HCT116 (cell line): ENCODE results near the gene FAM111A.

Experiments used
- EZH2 ChIP-seq: fragments of 200-600 bp; sonication (generic); IDR thresholded peaks from 2 replicates; pipeline ENCODE4 v1.6.1; 2017; ENCODE audit warnings: antibody characterized with exemption, mixed run types
- EZH2phosphoT487 ChIP-seq: fragments of 200-600 bp; IDR thresholded peaks from 2 replicates; pipeline ENCODE4 v1.6.1; 2018; ENCODE audit warnings: antibody characterized with exemption, borderline replicate concordance
- POLR2A ChIP-seq: IDR thresholded peaks from 2 replicates; pipeline ENCODE4 v1.7.0; 2011; ENCODE audit warnings: borderline replicate concordance; ENCODE audit not compliant: insufficient read depth, insufficient read length; ENCODE audit errors: extremely low read depth
- POLR2AphosphoS5 ChIP-seq: IDR thresholded peaks from 2 replicates; pipeline ENCODE4 v1.6.1; 2011; ENCODE audit warnings: mild to moderate bottlenecking, low read depth, low read length, moderate library complexity
- SIN3A ChIP-seq: IDR thresholded peaks from 2 replicates; pipeline ENCODE4 v1.6.1; 2012; ENCODE audit warnings: low read depth
- YY1 ChIP-seq: IDR thresholded peaks from 2 replicates; pipeline ENCODE4 v1.6.1; 2011; ENCODE audit warnings: low read length, low read depth, moderate library complexity, mild to moderate bottlenecking; ENCODE audit not compliant: insufficient replicate concordance; ENCODE audit errors: extremely low read depth
- TF ChIP-seq, protein P1 (sequence below): IDR thresholded peaks from 2 replicates; pipeline ENCODE4 v1.6.1; 2012
- TF ChIP-seq, protein P2 (sequence below), 3 experiments: fragments of 200-600 bp in 1 of 3; sonication (generic) in 1 of 3; IDR thresholded peaks in 2 of 3; conservative IDR thresholded peaks in 1 of 3; 2 replicates each; pipeline ENCODE4 v1.5.1; 2012 to 2017; ENCODE audit warnings: low read depth in 2 of 3, low read length in 2 of 3, antibody characterized with exemption in 1 of 3, borderline replicate concordance in 1 of 3, control low read depth in 1 of 3, mild to moderate bottlenecking in 1 of 3, mixed read lengths in 1 of 3, mixed run types in 1 of 3, moderate library complexity in 1 of 3; ENCODE audit not compliant: insufficient read depth in 1 of 3
- TF ChIP-seq, protein P3 (sequence below): IDR thresholded peaks from 2 replicates; pipeline ENCODE4 v1.6.1; 2012; ENCODE audit warnings: low read depth

DNA sequence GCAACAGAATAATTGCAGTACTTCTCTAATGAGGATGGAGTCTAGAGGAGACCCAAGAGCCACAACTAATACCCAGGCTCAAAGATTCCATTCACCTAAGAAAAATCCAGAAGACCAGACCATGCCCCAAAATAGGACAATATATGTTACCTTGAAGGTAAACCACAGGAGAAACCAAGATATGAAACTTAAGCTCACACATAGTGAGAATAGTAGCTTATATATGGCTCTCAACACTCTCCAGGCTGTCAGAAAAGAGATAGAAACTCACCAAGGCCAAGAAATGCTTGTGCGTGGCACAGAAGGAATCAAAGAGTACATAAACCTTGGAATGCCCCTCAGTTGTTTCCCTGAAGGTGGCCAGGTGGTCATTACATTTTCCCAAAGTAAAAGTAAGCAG is 9.1 kb downstream of the FAM111A start:
- TF ChIP-seq, protein P1, sequence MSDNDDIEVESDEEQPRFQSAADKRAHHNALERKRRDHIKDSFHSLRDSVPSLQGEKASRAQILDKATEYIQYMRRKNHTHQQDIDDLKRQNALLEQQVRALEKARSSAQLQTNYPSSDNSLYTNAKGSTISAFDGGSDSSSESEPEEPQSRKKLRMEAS: no peak
- TF ChIP-seq, protein P2, sequence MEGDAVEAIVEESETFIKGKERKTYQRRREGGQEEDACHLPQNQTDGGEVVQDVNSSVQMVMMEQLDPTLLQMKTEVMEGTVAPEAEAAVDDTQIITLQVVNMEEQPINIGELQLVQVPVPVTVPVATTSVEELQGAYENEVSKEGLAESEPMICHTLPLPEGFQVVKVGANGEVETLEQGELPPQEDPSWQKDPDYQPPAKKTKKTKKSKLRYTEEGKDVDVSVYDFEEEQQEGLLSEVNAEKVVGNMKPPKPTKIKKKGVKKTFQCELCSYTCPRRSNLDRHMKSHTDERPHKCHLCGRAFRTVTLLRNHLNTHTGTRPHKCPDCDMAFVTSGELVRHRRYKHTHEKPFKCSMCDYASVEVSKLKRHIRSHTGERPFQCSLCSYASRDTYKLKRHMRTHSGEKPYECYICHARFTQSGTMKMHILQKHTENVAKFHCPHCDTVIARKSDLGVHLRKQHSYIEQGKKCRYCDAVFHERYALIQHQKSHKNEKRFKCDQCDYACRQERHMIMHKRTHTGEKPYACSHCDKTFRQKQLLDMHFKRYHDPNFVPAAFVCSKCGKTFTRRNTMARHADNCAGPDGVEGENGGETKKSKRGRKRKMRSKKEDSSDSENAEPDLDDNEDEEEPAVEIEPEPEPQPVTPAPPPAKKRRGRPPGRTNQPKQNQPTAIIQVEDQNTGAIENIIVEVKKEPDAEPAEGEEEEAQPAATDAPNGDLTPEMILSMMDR (IDR thresholded peaks at IDR 0.05 in 2 of 3, conservative IDR thresholded peaks at IDR 0.05 in 1 of 3; ENCODE audit: borderline replicate concordance in 1 of 3, insufficient read depth in 1 of 3, low read depth in 2 of 3, low read length in 2 of 3): no peak
- TF ChIP-seq POLR2A: no peak
- no peak for TF ChIP-seq POLR2AphosphoS5
- TF ChIP-seq EZH2phosphoT487: no peak
- TF ChIP-seq SIN3A: no peak
- TF ChIP-seq, protein P3, sequence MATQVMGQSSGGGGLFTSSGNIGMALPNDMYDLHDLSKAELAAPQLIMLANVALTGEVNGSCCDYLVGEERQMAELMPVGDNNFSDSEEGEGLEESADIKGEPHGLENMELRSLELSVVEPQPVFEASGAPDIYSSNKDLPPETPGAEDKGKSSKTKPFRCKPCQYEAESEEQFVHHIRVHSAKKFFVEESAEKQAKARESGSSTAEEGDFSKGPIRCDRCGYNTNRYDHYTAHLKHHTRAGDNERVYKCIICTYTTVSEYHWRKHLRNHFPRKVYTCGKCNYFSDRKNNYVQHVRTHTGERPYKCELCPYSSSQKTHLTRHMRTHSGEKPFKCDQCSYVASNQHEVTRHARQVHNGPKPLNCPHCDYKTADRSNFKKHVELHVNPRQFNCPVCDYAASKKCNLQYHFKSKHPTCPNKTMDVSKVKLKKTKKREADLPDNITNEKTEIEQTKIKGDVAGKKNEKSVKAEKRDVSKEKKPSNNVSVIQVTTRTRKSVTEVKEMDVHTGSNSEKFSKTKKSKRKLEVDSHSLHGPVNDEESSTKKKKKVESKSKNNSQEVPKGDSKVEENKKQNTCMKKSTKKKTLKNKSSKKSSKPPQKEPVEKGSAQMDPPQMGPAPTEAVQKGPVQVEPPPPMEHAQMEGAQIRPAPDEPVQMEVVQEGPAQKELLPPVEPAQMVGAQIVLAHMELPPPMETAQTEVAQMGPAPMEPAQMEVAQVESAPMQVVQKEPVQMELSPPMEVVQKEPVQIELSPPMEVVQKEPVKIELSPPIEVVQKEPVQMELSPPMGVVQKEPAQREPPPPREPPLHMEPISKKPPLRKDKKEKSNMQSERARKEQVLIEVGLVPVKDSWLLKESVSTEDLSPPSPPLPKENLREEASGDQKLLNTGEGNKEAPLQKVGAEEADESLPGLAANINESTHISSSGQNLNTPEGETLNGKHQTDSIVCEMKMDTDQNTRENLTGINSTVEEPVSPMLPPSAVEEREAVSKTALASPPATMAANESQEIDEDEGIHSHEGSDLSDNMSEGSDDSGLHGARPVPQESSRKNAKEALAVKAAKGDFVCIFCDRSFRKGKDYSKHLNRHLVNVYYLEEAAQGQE: no peak
- TF ChIP-seq YY1: no peak
- no peak for TF ChIP-seq EZH2
